Right renal cortex interstitium (tissue), 3 donors: ENCODE data around the gene ATP1A1. TPM values are rescaled to one million over a fixed set of nuclear protein-coding genes. Genes with fewer than 3 reads are reported as not detected.

Source experiments
- DNase-seq, 3 donors: peaks; one replicate each; pipeline ENCODE4 v3.0.0-alpha.2; 2013; ENCODE audit warnings: low read depth in 3 of 3, low spot score in 2 of 3
- polyA plus RNA-seq, 3 donors: library from polyadenylated mRNA; unstranded; fragments of 120-200 nt; gene quantifications; one replicate each; pipeline ENCODE4 v1.2.1, GENCODE V29; 2013; ENCODE audit not compliant: insufficient read length in 3 of 3

ATP1A1 gene
- polyA plus RNA-seq, 3 donors: 873 to 1,123 (median 1,088) TPM

- DNase-seq: peak in 1 of 3 donors; percentile 17
Observed at GRCh38 chr1:116411784-116412479, 38.9 kb downstream of the ATP1A1 start.

GRCh38 chr1:116412480-116412798 lies 39.4 kb downstream of the ATP1A1 start:
- no peak for DNase-seq

- DNase-seq: no peak
Observed at GRCh38 chr1:116412898-116413297, 39.9 kb downstream of the ATP1A1 start.

- no peak for DNase-seq
Observed at GRCh38 chr1:116413414-116413813, 40.4 kb downstream of the ATP1A1 start.

GRCh38 chr1:116414364-116414763 lies 41.3 kb downstream of the ATP1A1 start:
- DNase-seq: no peak

- DNase-seq: no peak
Observed at GRCh38 chr1:116415200-116415698, 42.2 kb downstream of the ATP1A1 start.

GRCh38 chr1:116415699-116416533 lies 42.9 kb downstream of the ATP1A1 start:
- DNase-seq: no peak

- DNase-seq: no peak
Observed at GRCh38 chr1:116416854-116417513, 43.9 kb downstream of the ATP1A1 start.

GRCh38 chr1:116417678-116418077 lies 44.6 kb downstream of the ATP1A1 start:
- DNase-seq: no peak

- DNase-seq: peak; percentile 62 to 71 (median 67)
Observed at GRCh38 chr1:116418091-116418830, 45.2 kb downstream of the ATP1A1 start.

GRCh38 chr1:116420417-116421200 lies 47.6 kb downstream of the ATP1A1 start:
- DNase-seq: no peak

- DNase-seq: no peak
Observed at GRCh38 chr1:116424438-116424837, 51.4 kb downstream of the ATP1A1 start.

GRCh38 chr1:116424863-116425262 lies 51.8 kb downstream of the ATP1A1 start:
- DNase-seq: no peak

- DNase-seq: no peak
Observed at GRCh38 chr1:116425987-116426386, 52.9 kb downstream of the ATP1A1 start.

GRCh38 chr1:116426401-116426800 lies 53.4 kb downstream of the ATP1A1 start:
- no peak for DNase-seq

- no peak for DNase-seq
Observed at GRCh38 chr1:116428576-116428975, 55.5 kb downstream of the ATP1A1 start.

GRCh38 chr1:116429821-116430374 lies 56.9 kb downstream of the ATP1A1 start:
- no peak for DNase-seq

- DNase-seq: no peak
Observed at GRCh38 chr1:116431870-116432500, 58.9 kb downstream of the ATP1A1 start.

GRCh38 chr1:116432655-116433265 lies 59.7 kb downstream of the ATP1A1 start:
- DNase-seq: no peak
